Breast epithelium (tissue), 4 donors: ENCODE measurements around the gene CCDC88C. TPM values are rescaled to one million over a fixed set of nuclear protein-coding genes. Genes with fewer than 3 reads are reported as not detected.
"Not testable (repeated sequence)": the region's sequence is repeated elsewhere in the genome, so short reads cannot be mapped to it uniquely, and the experiment has no call there.

ENCODE experiments used
- DNase-seq, 2 donors: peaks; one replicate each; pipeline ENCODE4 v3.0.0-alpha.2; 2019; ENCODE audit warnings: low spot score in 2 of 2
- H3K27ac ChIP-seq, 2 donors: fragments of 200-600 bp; sonication (generic) in 1 of 2; one replicate each; pipeline ENCODE4 v1.5.1; 2016 to 2019; ENCODE audit warnings: mild to moderate bottlenecking in 1 of 2
- H3K27me3 ChIP-seq, 2 donors: fragments of 200-600 bp; sonication (generic) in 1 of 2; one replicate each; pipeline versions ENCODE4 v1.5.1 to v1.6.0; 2017 to 2019; ENCODE audit warnings: control low read depth in 1 of 2, mild to moderate bottlenecking in 1 of 2
- H3K36me3 ChIP-seq: fragments of 200-600 bp; one replicate; pipeline ENCODE4 v1.5.1; 2019
- H3K4me1 ChIP-seq, 2 donors: fragments of 200-600 bp; sonication (generic); one replicate each; pipeline ENCODE4 v1.5.1; 2016 to 2019; ENCODE audit warnings: control low read depth in 1 of 2
- H3K4me3 ChIP-seq, 3 donors: fragments of 200-600 bp; sonication (generic); 1 replicate in 2 of 3; 2 replicates in 1 of 3; pipeline ENCODE4 v1.5.1; 2016 to 2019; ENCODE audit warnings: mild to moderate bottlenecking in 3 of 3, moderate library complexity in 2 of 3
- H3K9me3 ChIP-seq, 2 donors: fragments of 200-600 bp; sonication (generic) in 1 of 2; one replicate each; pipeline ENCODE4 v1.5.1; 2016 to 2019; ENCODE audit warnings: control low read depth in 1 of 2
- CTCF ChIP-seq, 3 donors: fragments of 450-650 bp; IDR thresholded peaks; one replicate each; pipeline ENCODE4 v1.5.1; 2016 to 2017; ENCODE audit warnings: antibody characterized with exemption in 3 of 3, mild to moderate bottlenecking in 3 of 3, moderate library complexity in 3 of 3
- POLR2A ChIP-seq: fragments of 450-650 bp; IDR thresholded peaks from one replicate; pipeline ENCODE4 v1.6.1; 2016; ENCODE audit warnings: antibody characterized with exemption, mild to moderate bottlenecking, moderate library complexity
- POLR2AphosphoS5 ChIP-seq, 3 donors: sonication (generic); formaldehyde crosslinking; IDR thresholded peaks; one replicate each; pipeline ENCODE4 v1.6.1; 2017; ENCODE audit warnings: antibody characterized with exemption in 3 of 3
- intact Hi-C: fragments of 100-400 bp; cut with DNase I; formaldehyde crosslinking; loops from one replicate; pipeline ENCODE4 v1.15.1; 2023; ENCODE audit warnings: low total_unique reads
- total RNA-seq, 3 donors: library from RNA; depleted of rRNA; stranded (reverse); fragments of >200 nt; gene quantifications; one replicate each; pipeline ENCODE4 v1.1.0, GENCODE V29; 2016

Gene CCDC88C
- total RNA-seq, 3 donors from 2014 or later, result 5.8 to 25.9 (median 19.3) TPM

DNA sequence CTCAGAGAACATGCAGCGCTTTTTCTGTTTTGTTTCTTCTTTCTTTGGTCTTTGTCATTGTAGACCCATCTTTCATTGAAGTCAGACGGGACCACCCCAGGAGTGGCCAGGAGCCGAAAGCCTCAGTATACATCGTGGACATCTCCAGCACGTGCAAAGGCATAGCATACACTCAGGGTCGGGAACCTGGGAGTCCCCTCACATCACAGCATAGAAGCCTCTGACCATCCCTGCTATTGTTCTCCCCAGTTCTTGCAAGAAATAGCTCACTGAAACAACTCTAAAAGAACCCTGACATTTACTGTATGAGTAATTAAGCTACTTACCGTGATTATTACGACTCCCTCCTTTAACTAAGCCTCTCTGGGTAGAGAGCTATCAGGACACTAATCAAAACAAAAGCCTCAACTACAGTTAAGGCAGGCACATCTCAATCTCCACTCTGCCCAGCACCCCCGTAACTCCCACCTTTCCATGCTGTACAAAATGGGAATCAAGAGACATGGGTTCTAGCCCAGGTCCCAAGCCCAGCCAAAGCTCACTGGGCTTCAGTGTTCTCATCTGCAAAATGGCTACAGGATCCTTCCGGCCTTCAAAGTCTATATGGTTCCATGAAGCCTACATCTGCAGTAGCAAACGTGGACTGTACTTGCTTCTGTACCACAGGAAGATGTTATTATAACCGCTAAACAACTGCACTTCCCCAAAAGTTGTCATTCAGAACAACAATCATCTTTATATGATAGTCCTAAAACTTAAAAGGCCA, 6.7 kb downstream of the CCDC88C start:
- Histone ChIP-seq H3K4me3 (no peak overlapping the region), H3K27ac (no peak overlapping the region), H3K9me3 (no peaks in the 10 kb centered on the region), H3K36me3 (no peaks in the 10 kb centered on the region), H3K27me3 (no peaks in the 10 kb centered on the region), H3K4me1 (no peaks in the 10 kb centered on the region)
- no peak for TF ChIP-seq CTCF (IDR thresholded peaks at IDR 0.05)
- no peak for TF ChIP-seq POLR2A
- TF ChIP-seq POLR2AphosphoS5 (IDR thresholded peaks at IDR 0.05), result no peak
- intact Hi-C loops, result loop anchor here (5.0 kb wide), 1 partner anchor 844 kb away; no protein-coding TSS in a partner anchor
- DNase-seq, result peak in 1 of 2 donors; percentile 37

- no peaks in the 10 kb centered on the region for H3K36me3 ChIP-seq
- H3K4me1 ChIP-seq, result no peaks in the 10 kb centered on the region
- no peak overlapping the region for H3K4me3 ChIP-seq
- H3K27me3 ChIP-seq, result no peaks in the 10 kb centered on the region
- H3K27ac ChIP-seq, result no peak overlapping the region
- intact Hi-C loops, result loop anchor here (5.0 kb wide), 1 partner anchor 843 kb away; no protein-coding TSS in a partner anchor
- DNase-seq, result peak in 1 of 2 donors; percentile 10
- TF ChIP-seq POLR2A, result no peak
- no peak for TF ChIP-seq CTCF (IDR thresholded peaks at IDR 0.05)
- TF ChIP-seq POLR2AphosphoS5 (IDR thresholded peaks at IDR 0.05), result no peak
- H3K9me3 ChIP-seq, result no peaks in the 10 kb centered on the region
Observed at GRCh38 chr14:91409928-91410718, 7.5 kb downstream of the CCDC88C start.

DNA sequence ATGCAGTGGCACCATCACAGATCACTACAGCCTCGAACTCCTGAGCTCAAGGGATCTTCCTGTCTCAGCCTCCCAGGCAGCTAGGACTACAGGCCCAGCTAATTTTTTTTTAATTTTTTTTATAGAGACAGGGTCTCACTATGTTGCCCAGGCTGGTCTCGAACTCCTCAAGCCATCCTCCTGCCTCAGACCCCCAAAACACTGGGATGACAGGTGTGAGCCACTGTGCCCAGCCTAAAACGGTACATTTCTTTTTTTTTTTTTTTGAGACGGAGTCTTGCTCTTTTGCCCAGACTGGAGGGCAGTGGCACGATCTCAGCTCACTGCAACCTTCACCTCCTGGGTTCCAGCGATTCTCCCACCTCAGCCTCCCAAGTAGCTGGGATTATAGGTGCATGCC, 8.4 kb downstream of the CCDC88C start:
- DNase-seq, result not testable (repeated sequence)

GRCh38 chr14:91406982-91407381, 10.6 kb downstream of the CCDC88C start:
- DNase-seq, result no peak
- Histone ChIP-seq H3K9me3 (no peaks in the 10 kb centered on the region), H3K27ac (no peak overlapping the region), H3K4me1 (no peaks in the 10 kb centered on the region), H3K4me3 (no peak overlapping the region), H3K27me3 (no peaks in the 10 kb centered on the region), H3K36me3 (no peaks in the 10 kb centered on the region)
- intact Hi-C loops, result no loop called here
- no peak for TF ChIP-seq POLR2AphosphoS5 (IDR thresholded peaks at IDR 0.05)
- TF ChIP-seq CTCF (IDR thresholded peaks at IDR 0.05), result no peak
- TF ChIP-seq POLR2A, result no peak

More for the DNA sequence above, 8.4 kb downstream of the CCDC88C start:
- intact Hi-C loops, H3K27me3 ChIP-seq, H3K4me1 ChIP-seq, H3K9me3 ChIP-seq, H3K4me3 ChIP-seq, H3K27ac ChIP-seq, H3K36me3 ChIP-seq: not testable (repeated sequence)

DNA sequence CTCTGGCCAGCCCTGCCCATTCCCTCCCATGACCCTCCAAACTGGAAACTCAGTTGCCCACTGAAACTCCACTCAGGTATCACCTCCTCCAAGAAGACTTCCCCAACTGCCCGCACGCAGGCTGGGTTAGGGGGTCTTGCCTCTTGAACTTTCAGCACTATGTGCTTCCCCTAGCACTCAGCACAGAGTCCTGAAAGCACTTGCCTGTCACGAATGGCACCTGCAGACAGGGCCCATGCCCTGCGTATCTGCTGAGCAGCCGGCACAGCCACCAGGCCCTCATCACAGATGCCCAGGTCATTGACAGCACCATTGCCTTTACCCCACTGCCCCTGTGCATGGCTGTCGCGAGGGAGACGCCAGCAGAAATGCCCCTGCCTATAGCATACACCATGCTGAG, 11.2 kb downstream of the CCDC88C start:
- no peaks in the 10 kb centered on the region for H3K9me3 ChIP-seq
- TF ChIP-seq POLR2AphosphoS5 (IDR thresholded peaks at IDR 0.05), result no peak
- TF ChIP-seq POLR2A, result no peak
- no peak for TF ChIP-seq CTCF (IDR thresholded peaks at IDR 0.05)

More for the DNA sequence above, 11.2 kb downstream of the CCDC88C start:
- no peak for DNase-seq
- Histone ChIP-seq H3K27me3 (no peaks in the 10 kb centered on the region), H3K36me3 (no peaks in the 10 kb centered on the region), H3K27ac (no peak overlapping the region), H3K4me1 (no peaks in the 10 kb centered on the region), H3K4me3 (no peak overlapping the region)
- intact Hi-C loops, result no loop called here
